ENCODE results near the gene PRPSAP2. TPM values are rescaled to one million over a fixed set of nuclear protein-coding genes. Genes with fewer than 3 reads are reported as not detected.

PRPSAP2 gene
- polyA plus RNA-seq, 1 donor from 2014 or later = 358 TPM

GRCh38 chr17:18917506-18918032 lies 59.6 kb downstream of the PRPSAP2 start:
- Histone ChIP-seq H3K79me2 (replicated peaks; ENCODE audit: insufficient read depth, low read length) (no peaks in the 10 kb centered on the region), H3K27ac (ENCODE audit: low read length) (no peak overlapping the region), H4K20me1 (ENCODE audit: insufficient read depth) (no peaks in the 10 kb centered on the region), H3K36me3 (ENCODE audit: insufficient read depth, low read length) (peaks cover 4% of the 10 kb centered on the region), H3K9ac (ENCODE audit: low read length) (no peak overlapping the region), H3K4me2 (ENCODE audit: low read length) (no peak overlapping the region), H3K27me3 (ENCODE audit: insufficient read depth, low read depth, low read length) (no peaks in the 10 kb centered on the region), H3K4me3 (ENCODE audit: low read length) (no peak overlapping the region), H3K9me2 (ENCODE audit: insufficient read depth, low read length) (no peaks in the 10 kb centered on the region), H3K9me3 (ENCODE audit: low read length) (no peaks in the 10 kb centered on the region), H2AFZ (ENCODE audit: low read depth, low read length) (no peak overlapping the region), H3F3A (ENCODE audit: insufficient read depth, low read length, poor library complexity, severe bottlenecking) (no peaks in the 10 kb centered on the region)
- TF ChIP-seq REST (IDR thresholded peaks at IDR 0.05; ENCODE audit: borderline replicate concordance) = no peak
- TF ChIP-seq POLR2AphosphoS5 (IDR thresholded peaks at IDR 0.05) = no peak
- TF ChIP-seq RAD21 (conservative IDR thresholded peaks at IDR 0.05) = no peak
- no peak for TF ChIP-seq TAF1 (IDR thresholded peaks at IDR 0.05; ENCODE audit: low read depth)
- no peak for TF ChIP-seq MXI1 (conservative IDR thresholded peaks at IDR 0.05; ENCODE audit: poor library complexity, severe bottlenecking)
- no peak for TF ChIP-seq CTCF (IDR thresholded peaks at IDR 0.05; ENCODE audit: poor library complexity, severe bottlenecking)
- no peak for TF ChIP-seq EP300 (conservative IDR thresholded peaks at IDR 0.05; ENCODE audit: poor library complexity, severe bottlenecking)
- no peak for TF ChIP-seq SMC3 (conservative IDR thresholded peaks at IDR 0.05; ENCODE audit: poor library complexity)
- TF ChIP-seq EZH2 (IDR thresholded peaks at IDR 0.05; ENCODE audit: borderline replicate concordance, insufficient read depth, low read length, poor library complexity, severe bottlenecking) = no peak

- no peak overlapping the region for H3K9ac ChIP-seq (ENCODE audit: low read length)
- no peak overlapping the region for H3K27ac ChIP-seq (ENCODE audit: low read length)
- TF ChIP-seq CTCF (IDR thresholded peaks at IDR 0.05; ENCODE audit: poor library complexity, severe bottlenecking) (no peak), SMC3 (conservative IDR thresholded peaks at IDR 0.05; ENCODE audit: poor library complexity) (no peak)
- H4K20me1 ChIP-seq (ENCODE audit: insufficient read depth) = no peaks in the 10 kb centered on the region
- H3K9me2 ChIP-seq (ENCODE audit: insufficient read depth, low read length) = no peaks in the 10 kb centered on the region
- H2AFZ ChIP-seq (ENCODE audit: low read depth, low read length) = no peak overlapping the region
- no peaks in the 10 kb centered on the region for H3F3A ChIP-seq (ENCODE audit: insufficient read depth, low read length, poor library complexity, severe bottlenecking)
- no peaks in the 10 kb centered on the region for H3K27me3 ChIP-seq (ENCODE audit: insufficient read depth, low read depth, low read length)
- H3K4me2 ChIP-seq (ENCODE audit: low read length) = no peak overlapping the region
- H3K9me3 ChIP-seq (ENCODE audit: low read length) = no peaks in the 10 kb centered on the region
- H3K4me3 ChIP-seq (ENCODE audit: low read length) = no peak overlapping the region
- H3K79me2 ChIP-seq (replicated peaks; ENCODE audit: insufficient read depth, low read length) = peaks cover 4% of the 10 kb centered on the region
- H3K36me3 ChIP-seq (ENCODE audit: insufficient read depth, low read length) = peaks cover 4% of the 10 kb centered on the region
These were observed 62.0 kb downstream of the PRPSAP2 start for GRCh38 chr17:18919963-18920362.

All from neural cell (in vitro differentiated cells).